Activated CD8-positive, alpha-beta T cell treated with anti-CD3 and anti-CD28 coated beads for 36 hours (primary cell): ENCODE results near the gene SYNRG. TPM values are rescaled to one million over a fixed set of nuclear protein-coding genes. Genes with fewer than 3 reads are reported as not detected.

ENCODE experiments used
- ATAC-seq: fragments of 200-7000 bp; cut with Tn5 transposase; one replicate; pipeline ENCODE4 v1.10.0; 2021; ENCODE audit warnings: mild to moderate bottlenecking, moderate library complexity
- CTCF ChIA-PET: fragments of 350-600 bp; sonication (Branson Sonifier 250); formaldehyde crosslinking; loops from one replicate; lab custom pipeline; 2021; ENCODE audit warnings: antibody characterized with exemption; lab: Charles Lee
- POLR2A ChIA-PET: fragments of 350-600 bp; sonication (Branson Sonifier 250); formaldehyde crosslinking; loops from one replicate; lab custom pipeline; 2021; ENCODE audit warnings: antibody characterized with exemption; lab: Charles Lee
- DNase-seq: peaks from one replicate; pipeline ENCODE4 v3.0.0-alpha.2; 2020
- H3K27ac Mint-ChIP-seq: one replicate; pipeline ENCODE4 v1.8.0; 2021; ENCODE audit warnings: mild to moderate bottlenecking, mixed read lengths
- H3K27me3 Mint-ChIP-seq: one replicate; pipeline ENCODE4 v1.8.0; 2021; ENCODE audit warnings: mixed read lengths
- H3K36me3 Mint-ChIP-seq: one replicate; pipeline ENCODE4 v1.8.0; 2021; ENCODE audit warnings: low read depth, mixed read lengths
- H3K4me1 Mint-ChIP-seq: one replicate; pipeline ENCODE4 v1.8.0; 2021; ENCODE audit warnings: low read depth, mixed read lengths
- H3K4me3 Mint-ChIP-seq: one replicate; pipeline ENCODE4 v1.8.0; 2021; ENCODE audit warnings: mild to moderate bottlenecking, moderate library complexity, mixed read lengths
- H3K9me3 Mint-ChIP-seq: one replicate; pipeline ENCODE4 v1.8.0; 2021; ENCODE audit warnings: mixed read lengths
- intact Hi-C: fragments of 100-400 bp; cut with micrococcal nuclease; formaldehyde crosslinking; loops from one replicate; pipeline ENCODE4 v1.10.0; 2022
- total RNA-seq, 2 experiments: library from RNA; stranded (reverse); gene quantifications; one replicate each; pipeline ENCODE4 v1.2.3, GENCODE V29; 2021
- TF ChIP-seq, protein P1 (sequence below): fragments of 200-600 bp; IDR thresholded peaks from one replicate; pipeline ENCODE4 v1.8.0; 2022; ENCODE audit warnings: antibody characterized with exemption, mild to moderate bottlenecking

The SYNRG gene, protein sequence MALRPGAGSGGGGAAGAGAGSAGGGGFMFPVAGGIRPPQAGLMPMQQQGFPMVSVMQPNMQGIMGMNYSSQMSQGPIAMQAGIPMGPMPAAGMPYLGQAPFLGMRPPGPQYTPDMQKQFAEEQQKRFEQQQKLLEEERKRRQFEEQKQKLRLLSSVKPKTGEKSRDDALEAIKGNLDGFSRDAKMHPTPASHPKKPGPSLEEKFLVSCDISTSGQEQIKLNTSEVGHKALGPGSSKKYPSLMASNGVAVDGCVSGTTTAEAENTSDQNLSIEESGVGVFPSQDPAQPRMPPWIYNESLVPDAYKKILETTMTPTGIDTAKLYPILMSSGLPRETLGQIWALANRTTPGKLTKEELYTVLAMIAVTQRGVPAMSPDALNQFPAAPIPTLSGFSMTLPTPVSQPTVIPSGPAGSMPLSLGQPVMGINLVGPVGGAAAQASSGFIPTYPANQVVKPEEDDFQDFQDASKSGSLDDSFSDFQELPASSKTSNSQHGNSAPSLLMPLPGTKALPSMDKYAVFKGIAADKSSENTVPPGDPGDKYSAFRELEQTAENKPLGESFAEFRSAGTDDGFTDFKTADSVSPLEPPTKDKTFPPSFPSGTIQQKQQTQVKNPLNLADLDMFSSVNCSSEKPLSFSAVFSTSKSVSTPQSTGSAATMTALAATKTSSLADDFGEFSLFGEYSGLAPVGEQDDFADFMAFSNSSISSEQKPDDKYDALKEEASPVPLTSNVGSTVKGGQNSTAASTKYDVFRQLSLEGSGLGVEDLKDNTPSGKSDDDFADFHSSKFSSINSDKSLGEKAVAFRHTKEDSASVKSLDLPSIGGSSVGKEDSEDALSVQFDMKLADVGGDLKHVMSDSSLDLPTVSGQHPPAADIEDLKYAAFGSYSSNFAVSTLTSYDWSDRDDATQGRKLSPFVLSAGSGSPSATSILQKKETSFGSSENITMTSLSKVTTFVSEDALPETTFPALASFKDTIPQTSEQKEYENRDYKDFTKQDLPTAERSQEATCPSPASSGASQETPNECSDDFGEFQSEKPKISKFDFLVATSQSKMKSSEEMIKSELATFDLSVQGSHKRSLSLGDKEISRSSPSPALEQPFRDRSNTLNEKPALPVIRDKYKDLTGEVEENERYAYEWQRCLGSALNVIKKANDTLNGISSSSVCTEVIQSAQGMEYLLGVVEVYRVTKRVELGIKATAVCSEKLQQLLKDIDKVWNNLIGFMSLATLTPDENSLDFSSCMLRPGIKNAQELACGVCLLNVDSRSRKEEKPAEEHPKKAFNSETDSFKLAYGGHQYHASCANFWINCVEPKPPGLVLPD (N-terminal part only)
- total RNA-seq = 10 to 100 TPM; 35.4 to 43.1 TPM

DNA sequence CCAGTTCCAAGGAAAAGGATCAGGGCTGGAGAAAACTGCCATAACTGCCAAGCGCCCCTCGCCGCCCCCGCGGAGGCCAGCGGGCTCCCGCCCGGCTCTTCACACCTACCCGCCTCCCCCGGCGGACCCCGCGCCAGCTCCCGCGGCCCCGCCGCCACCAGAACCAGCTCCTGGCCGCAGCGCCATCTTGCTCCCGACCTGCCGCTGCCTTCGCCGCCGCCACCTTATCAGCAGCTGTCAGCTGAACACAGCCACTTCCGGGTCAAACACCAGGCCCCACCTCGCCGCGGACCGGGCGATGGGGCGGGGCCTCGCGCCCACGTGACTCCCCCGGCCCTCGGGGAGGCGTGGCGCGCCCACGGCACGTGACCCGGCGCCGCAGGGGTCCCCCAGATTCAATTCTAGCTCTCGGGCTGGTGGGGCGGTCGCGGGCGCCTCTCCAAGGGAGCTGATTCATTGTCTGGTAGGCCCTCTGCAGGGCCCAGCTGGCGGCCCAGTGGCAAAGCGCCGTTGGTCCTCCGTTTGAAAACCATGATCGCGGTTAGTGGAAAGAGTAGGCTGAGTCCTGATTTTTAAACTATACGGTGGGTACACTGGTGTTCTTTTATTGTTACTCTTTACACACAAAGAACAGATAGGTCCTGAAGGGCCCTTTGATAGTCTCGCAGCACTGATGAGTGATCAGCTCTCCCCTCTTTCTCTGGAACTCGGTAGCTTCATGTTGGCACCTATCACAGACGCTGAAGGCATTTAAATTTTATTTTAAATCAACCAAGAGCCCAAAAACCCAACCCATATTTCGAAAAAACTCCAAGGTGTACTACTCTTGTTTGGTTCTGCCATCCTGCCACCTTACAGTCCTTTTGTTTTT lies at the start of gene SYNRG:
Gene SYNRG, minus strand, starts transcription at position 249 of the 871 bp plus-strand sequence. Its CDS starts 63 bp downstream, at position 186.
- peaks cover 36% of the 10 kb centered on the region for H3K4me1 Mint-ChIP-seq
- ChIA-PET POLR2A (interaction anchor here (0.8 to 1.2 kb wide), 7 partner anchors 10 to 119 kb away, joined by 3 to 7 read pairs (median 3); no protein-coding TSS in a partner anchor), CTCF (interaction anchor here (0.8 to 3.7 kb wide), 15 partner anchors 9 to 236 kb away, joined by 3 to 14 read pairs (median 5); no protein-coding TSS in a partner anchor)
- no peaks in the 10 kb centered on the region for H3K9me3 Mint-ChIP-seq
- TF ChIP-seq, protein P1, sequence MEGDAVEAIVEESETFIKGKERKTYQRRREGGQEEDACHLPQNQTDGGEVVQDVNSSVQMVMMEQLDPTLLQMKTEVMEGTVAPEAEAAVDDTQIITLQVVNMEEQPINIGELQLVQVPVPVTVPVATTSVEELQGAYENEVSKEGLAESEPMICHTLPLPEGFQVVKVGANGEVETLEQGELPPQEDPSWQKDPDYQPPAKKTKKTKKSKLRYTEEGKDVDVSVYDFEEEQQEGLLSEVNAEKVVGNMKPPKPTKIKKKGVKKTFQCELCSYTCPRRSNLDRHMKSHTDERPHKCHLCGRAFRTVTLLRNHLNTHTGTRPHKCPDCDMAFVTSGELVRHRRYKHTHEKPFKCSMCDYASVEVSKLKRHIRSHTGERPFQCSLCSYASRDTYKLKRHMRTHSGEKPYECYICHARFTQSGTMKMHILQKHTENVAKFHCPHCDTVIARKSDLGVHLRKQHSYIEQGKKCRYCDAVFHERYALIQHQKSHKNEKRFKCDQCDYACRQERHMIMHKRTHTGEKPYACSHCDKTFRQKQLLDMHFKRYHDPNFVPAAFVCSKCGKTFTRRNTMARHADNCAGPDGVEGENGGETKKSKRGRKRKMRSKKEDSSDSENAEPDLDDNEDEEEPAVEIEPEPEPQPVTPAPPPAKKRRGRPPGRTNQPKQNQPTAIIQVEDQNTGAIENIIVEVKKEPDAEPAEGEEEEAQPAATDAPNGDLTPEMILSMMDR = peak; percentile 60
- H3K4me3 Mint-ChIP-seq = peak within 1 kb of the TSS; percentile 73
- peak within 1 kb of the TSS; percentile 91 for H3K27ac Mint-ChIP-seq
- DNase-seq (peak; percentile 98), ATAC-seq (peak; percentile 85)
- intact Hi-C loops = no loop called here
- no peaks in the 10 kb centered on the region for H3K27me3 Mint-ChIP-seq
- H3K36me3 Mint-ChIP-seq = peaks cover 21% of the 10 kb centered on the region

DNA sequence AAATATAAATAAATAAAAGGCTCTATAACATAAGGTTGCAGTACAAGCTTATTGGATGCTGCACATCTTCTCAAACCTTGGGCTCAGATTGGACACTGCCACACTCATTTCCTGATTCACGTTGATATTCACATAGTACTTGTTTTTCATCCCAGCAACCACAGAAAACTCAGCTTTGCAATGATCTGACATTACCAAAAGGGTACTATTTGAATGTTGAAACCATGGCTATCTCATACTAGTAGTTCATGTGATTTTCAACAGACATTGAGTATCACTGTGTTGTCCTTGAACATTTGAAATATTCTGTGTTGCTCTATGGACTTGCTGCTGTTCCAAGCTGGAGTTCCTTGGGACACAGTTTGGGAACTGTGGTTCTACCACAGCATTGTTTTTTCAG lies 48.0 kb upstream of the SYNRG start:
- peaks cover 7% of the 10 kb centered on the region for H3K27me3 Mint-ChIP-seq
- CTCF ChIA-PET = interaction anchor here (2.6 kb wide), 1 partner anchor 135 kb away, joined by 7 read pairs; no protein-coding TSS in a partner anchor
- ATAC-seq = no peak
- no peak for DNase-seq
- no peaks in the 10 kb centered on the region for H3K9me3 Mint-ChIP-seq
- no peaks in the 10 kb centered on the region for H3K4me1 Mint-ChIP-seq
- POLR2A ChIA-PET = no interaction called here
- no peak overlapping the region for H3K27ac Mint-ChIP-seq
- TF ChIP-seq, protein P1 = no peak
- no peaks in the 10 kb centered on the region for H3K36me3 Mint-ChIP-seq
- no peak overlapping the region for H3K4me3 Mint-ChIP-seq
- intact Hi-C loops = no loop called here

DNA sequence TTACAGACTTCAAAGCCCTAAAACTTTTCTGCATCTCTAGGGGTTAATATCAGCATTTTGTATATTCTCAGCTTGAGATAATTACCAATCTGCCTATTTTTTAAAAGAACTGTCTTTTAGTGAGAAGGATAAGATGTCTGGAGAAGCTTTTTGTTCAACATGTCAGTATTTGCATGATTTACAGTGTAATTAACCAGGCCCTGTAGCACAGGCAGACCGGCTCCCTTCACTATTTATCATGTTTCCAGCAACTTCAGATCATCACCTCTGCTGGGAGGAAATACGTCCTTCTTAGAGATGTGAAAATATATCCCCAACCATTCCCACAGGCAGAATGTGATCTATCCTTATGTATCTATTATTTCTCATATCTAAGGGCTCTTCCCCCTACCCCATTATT lies 42.6 kb upstream of the SYNRG start:
- intact Hi-C loops = no loop called here
- H3K4me3 Mint-ChIP-seq = no peak overlapping the region
- H3K4me1 Mint-ChIP-seq = no peaks in the 10 kb centered on the region
- H3K9me3 Mint-ChIP-seq = no peaks in the 10 kb centered on the region
- H3K27ac Mint-ChIP-seq = no peak overlapping the region
- TF ChIP-seq, protein P1 = no peak
- no peak for DNase-seq
- no peaks in the 10 kb centered on the region for H3K36me3 Mint-ChIP-seq
- ChIA-PET CTCF (no interaction called here), POLR2A (interaction anchor here (0.7 to 1.0 kb wide), 2 partner anchors 8 to 9 kb away, joined by 3 to 4 read pairs; no protein-coding TSS in a partner anchor)
- ATAC-seq = no peak
- peaks cover 22% of the 10 kb centered on the region for H3K27me3 Mint-ChIP-seq

DNA sequence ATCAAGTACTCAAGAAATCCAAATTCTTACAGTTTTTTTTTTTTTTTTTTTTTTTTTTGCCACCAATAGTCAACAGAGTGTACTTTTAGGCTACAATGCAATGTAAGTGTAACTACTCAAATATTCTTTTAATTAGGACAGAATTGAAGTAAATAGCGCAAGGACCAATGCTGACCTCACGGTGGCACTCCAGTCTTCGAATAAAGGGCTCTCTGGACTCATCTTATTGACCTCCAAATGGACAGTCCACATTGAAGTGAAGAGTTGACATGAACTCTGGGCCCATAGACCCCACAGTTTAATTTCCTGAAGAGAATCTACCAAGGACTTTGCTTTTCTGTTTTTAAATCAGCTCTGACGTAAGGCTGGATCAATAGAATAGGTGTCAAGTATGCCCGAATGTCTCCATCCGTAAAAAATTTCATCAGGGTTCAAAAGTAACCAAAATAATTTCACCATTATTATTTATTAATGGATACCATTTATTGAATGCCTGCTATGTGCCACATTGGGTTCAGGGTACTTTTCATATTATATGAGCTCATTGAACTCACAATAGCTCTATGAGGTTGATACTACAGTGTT lies 41.3 kb upstream of the SYNRG start:
- intact Hi-C loops = no loop called here
- TF ChIP-seq, protein P1 = peak; percentile 51
- ATAC-seq (no peak), DNase-seq (peak; percentile 17)
- ChIA-PET POLR2A (no interaction called here), CTCF (interaction anchor here (0.6 to 2.5 kb wide), 8 partner anchors 11 to 167 kb away, joined by 3 to 15 read pairs (median 4); no protein-coding TSS in a partner anchor)
- no peak overlapping the region for H3K27ac Mint-ChIP-seq
- H3K9me3 Mint-ChIP-seq = no peaks in the 10 kb centered on the region
- H3K4me3 Mint-ChIP-seq = no peak overlapping the region
- H3K36me3 Mint-ChIP-seq = no peaks in the 10 kb centered on the region
- peaks cover 31% of the 10 kb centered on the region for H3K27me3 Mint-ChIP-seq
- no peaks in the 10 kb centered on the region for H3K4me1 Mint-ChIP-seq
